ENCODE data around the gene ZBTB7B. TPM values are rescaled to one million over a fixed set of nuclear protein-coding genes. Genes with fewer than 3 reads are reported as not detected.

ZBTB7B gene
- total and polyA plus RNA-seq, 2 donors from 2014 or later = 20.1 to 68.7 TPM

- no peak for TF ChIP-seq CTCF (IDR thresholded peaks at IDR 0.05; ENCODE audit: borderline replicate concordance, extremely low read depth, insufficient read depth)
- DNase-seq (no peak), FAIRE-seq (no peak)
- Histone ChIP-seq H3K4me3 (ENCODE audit: low read length in 3 of 3) (no peak overlapping the region), H3K27me3 (ENCODE audit: control insufficient read depth, insufficient read depth, low read length) (no peaks in the 10 kb centered on the region), H3K4me1 (ENCODE audit: control insufficient read depth in 2 of 3, insufficient read depth in 2 of 3, low read depth in 1 of 3, low read length in 3 of 3) (peaks cover 0 to 5% (median 0%) of the 10 kb centered on the region in 3 donors), H3K27ac (ENCODE audit: low read depth in 2 of 2, low read length in 2 of 2) (no peak overlapping the region), H3K36me3 (ENCODE audit: control insufficient read depth in 2 of 3, insufficient read depth in 3 of 3, low read length in 3 of 3) (no peaks in the 10 kb centered on the region), H3K9ac (ENCODE audit: low read length in 3 of 3) (no peak overlapping the region), H3K9me3 (ENCODE audit: control insufficient read depth in 2 of 3, insufficient read depth in 1 of 3, low read length in 3 of 3) (no peaks in the 10 kb centered on the region)
- intact Hi-C loops (cut with DNase I) = no loop called here
Measured at GRCh38 chr1:155042789-155043188, 40.2 kb downstream of the ZBTB7B start.

GRCh38 chr1:155043301-155043702 is 40.7 kb downstream of the ZBTB7B start:
- intact Hi-C loops (cut with DNase I) = no loop called here
- FAIRE-seq = no peak
- H3K4me1 ChIP-seq (ENCODE audit: control insufficient read depth in 2 of 3, insufficient read depth in 2 of 3, low read depth in 1 of 3, low read length in 3 of 3) = peaks cover 0 to 5% (median 0%) of the 10 kb centered on the region in 3 donors
- no peaks in the 10 kb centered on the region for H3K9me3 ChIP-seq (ENCODE audit: control insufficient read depth in 2 of 3, insufficient read depth in 1 of 3, low read length in 3 of 3)
- H3K27ac ChIP-seq (ENCODE audit: low read depth in 2 of 2, low read length in 2 of 2) = no peak overlapping the region
- H3K4me3 ChIP-seq (ENCODE audit: low read length in 3 of 3) = no peak overlapping the region
- TF ChIP-seq CTCF (IDR thresholded peaks at IDR 0.05; ENCODE audit: borderline replicate concordance, extremely low read depth, insufficient read depth) = no peak
- H3K9ac ChIP-seq (ENCODE audit: low read length in 3 of 3) = no peak overlapping the region
- no peaks in the 10 kb centered on the region for H3K27me3 ChIP-seq (ENCODE audit: control insufficient read depth, insufficient read depth, low read length)
- no peak for DNase-seq
- no peaks in the 10 kb centered on the region for H3K36me3 ChIP-seq (ENCODE audit: control insufficient read depth in 2 of 3, insufficient read depth in 3 of 3, low read length in 3 of 3)

- Histone ChIP-seq H3K9ac (ENCODE audit: low read length in 3 of 3) (no peak overlapping the region), H3K27ac (ENCODE audit: low read depth in 2 of 2, low read length in 2 of 2) (no peak overlapping the region), H3K36me3 (ENCODE audit: control insufficient read depth in 2 of 3, insufficient read depth in 3 of 3, low read length in 3 of 3) (no peaks in the 10 kb centered on the region), H3K27me3 (ENCODE audit: control insufficient read depth, insufficient read depth, low read length) (no peaks in the 10 kb centered on the region), H3K4me3 (ENCODE audit: low read length in 3 of 3) (no peak overlapping the region), H3K4me1 (ENCODE audit: control insufficient read depth in 2 of 3, insufficient read depth in 2 of 3, low read depth in 1 of 3, low read length in 3 of 3) (peaks cover 0 to 5% (median 0%) of the 10 kb centered on the region in 3 donors), H3K9me3 (ENCODE audit: control insufficient read depth in 2 of 3, insufficient read depth in 1 of 3, low read length in 3 of 3) (no peaks in the 10 kb centered on the region)
- no peak for TF ChIP-seq CTCF (IDR thresholded peaks at IDR 0.05; ENCODE audit: borderline replicate concordance, extremely low read depth, insufficient read depth)
- FAIRE-seq = no peak
- intact Hi-C loops (cut with DNase I) = no loop called here
- DNase-seq = no peak
Measured at GRCh38 chr1:155043793-155044192, 41.2 kb downstream of the ZBTB7B start.

GRCh38 chr1:155044365-155044764 is 41.8 kb downstream of the ZBTB7B start:
- DNase-seq (no peak), FAIRE-seq (no peak)
- no peaks in the 10 kb centered on the region for H3K9me3 ChIP-seq (ENCODE audit: control insufficient read depth in 2 of 3, insufficient read depth in 1 of 3, low read length in 3 of 3)
- H3K4me1 ChIP-seq (ENCODE audit: control insufficient read depth in 2 of 3, insufficient read depth in 2 of 3, low read depth in 1 of 3, low read length in 3 of 3) = peaks cover 0 to 5% (median 0%) of the 10 kb centered on the region in 3 donors
- no peak overlapping the region for H3K27ac ChIP-seq (ENCODE audit: low read depth in 2 of 2, low read length in 2 of 2)
- H3K36me3 ChIP-seq (ENCODE audit: control insufficient read depth in 2 of 3, insufficient read depth in 3 of 3, low read length in 3 of 3) = no peaks in the 10 kb centered on the region
- H3K27me3 ChIP-seq (ENCODE audit: control insufficient read depth, insufficient read depth, low read length) = no peaks in the 10 kb centered on the region
- no peak for TF ChIP-seq CTCF (IDR thresholded peaks at IDR 0.05; ENCODE audit: borderline replicate concordance, extremely low read depth, insufficient read depth)
- intact Hi-C loops (cut with DNase I) = no loop called here
- H3K9ac ChIP-seq (ENCODE audit: low read length in 3 of 3) = no peak overlapping the region
- no peak overlapping the region for H3K4me3 ChIP-seq (ENCODE audit: low read length in 3 of 3)
